ENCODE measurements around the gene SCTR.
"Not testable (repeated sequence)": the region's sequence is repeated elsewhere in the genome, so short reads cannot be mapped to it uniquely, and the experiment has no call there.

SCTR gene

GRCh38 chr2:119426801-119427395 is 97.4 kb downstream of the SCTR start:
- no peak for DNase-seq

GRCh38 chr2:119426396-119426675 is 97.9 kb downstream of the SCTR start:
- no peak for DNase-seq

GRCh38 chr2:119425620-119426395 is 98.5 kb downstream of the SCTR start:
- no peak for DNase-seq

- DNase-seq: no peak
Observed at GRCh38 chr2:119425119-119425405, 99.2 kb downstream of the SCTR start.

- DNase-seq: no peak
Observed at GRCh38 chr2:119424284-119425118, 99.8 kb downstream of the SCTR start.

- DNase-seq: no peak
Observed at GRCh38 chr2:119423811-119424210, 100.5 kb downstream of the SCTR start.

GRCh38 chr2:119423108-119423444 is 101.2 kb downstream of the SCTR start:
- no peak for DNase-seq

- no peak for DNase-seq
Observed at GRCh38 chr2:119422360-119423107, 101.7 kb downstream of the SCTR start.

GRCh38 chr2:119421741-119422140 is 102.5 kb downstream of the SCTR start:
- no peak for DNase-seq

- DNase-seq: no peak
Observed at GRCh38 chr2:119421304-119421703, 103.0 kb downstream of the SCTR start.

GRCh38 chr2:119419803-119420508 is 104.3 kb downstream of the SCTR start:
- DNase-seq: no peak

GRCh38 chr2:119419065-119419464 is 105.2 kb downstream of the SCTR start:
- no peak for DNase-seq

GRCh38 chr2:119417908-119418307 is 106.4 kb downstream of the SCTR start:
- no peak for DNase-seq

GRCh38 chr2:119416299-119416923 is 107.9 kb downstream of the SCTR start:
- DNase-seq: no peak

GRCh38 chr2:119415630-119416029 is 108.7 kb downstream of the SCTR start:
- DNase-seq: no peak

GRCh38 chr2:119414894-119415293 is 109.4 kb downstream of the SCTR start:
- no peak for DNase-seq

- DNase-seq: no peak
Observed at GRCh38 chr2:119409506-119409905, 114.8 kb downstream of the SCTR start.

- no peak for DNase-seq
Observed at GRCh38 chr2:119408221-119408619, 116.1 kb downstream of the SCTR start.

GRCh38 chr2:119407430-119408220 is 116.7 kb downstream of the SCTR start:
- peak in 1 of 2 experiments; percentile 41 for DNase-seq

GRCh38 chr2:119405151-119405550 is 119.1 kb downstream of the SCTR start:
- no peak for DNase-seq

GRCh38 chr2:119403618-119404017 is 120.7 kb downstream of the SCTR start:
- DNase-seq: not testable (repeated sequence)

Measured in SW 1271 (cell line).